Suppressor macrophage treated with lipopolysaccharide for 1 hour (primary cell): ENCODE results near the gene EXOSC7.

Source experiments
- DNase-seq, 3 donors: peaks; one replicate each; pipeline ENCODE4 v3.0.0-alpha.2; 2020 to 2022

Gene EXOSC7

GRCh38 chr3:44993471-44994205 is 17.6 kb downstream of the EXOSC7 start:
- DNase-seq: no peak

- DNase-seq: no peak
These were observed 19.2 kb downstream of the EXOSC7 start for GRCh38 chr3:44995142-44995770.

GRCh38 chr3:44996556-44996969 is 20.5 kb downstream of the EXOSC7 start:
- DNase-seq: no peak

- DNase-seq: no peak
These were observed 23.7 kb downstream of the EXOSC7 start for GRCh38 chr3:44999782-45000181.

GRCh38 chr3:45000823-45001222 is 24.8 kb downstream of the EXOSC7 start:
- no peak for DNase-seq

GRCh38 chr3:45001738-45002137 is 25.7 kb downstream of the EXOSC7 start:
- DNase-seq: no peak

- no peak for DNase-seq
These were observed 26.2 kb downstream of the EXOSC7 start for GRCh38 chr3:45002139-45002660.

GRCh38 chr3:45002720-45003119 is 26.7 kb downstream of the EXOSC7 start:
- no peak for DNase-seq

GRCh38 chr3:45003406-45003805 is 27.4 kb downstream of the EXOSC7 start:
- no peak for DNase-seq

GRCh38 chr3:45003859-45004258 is 27.8 kb downstream of the EXOSC7 start:
- DNase-seq: no peak

GRCh38 chr3:45007091-45007490 is 31.0 kb downstream of the EXOSC7 start:
- DNase-seq: no peak

GRCh38 chr3:45008117-45008516 is 32.1 kb downstream of the EXOSC7 start:
- DNase-seq: no peak

- no peak for DNase-seq
These were observed 33.8 kb downstream of the EXOSC7 start for GRCh38 chr3:45009868-45010267.

GRCh38 chr3:45010811-45011333 is 34.8 kb downstream of the EXOSC7 start:
- DNase-seq: no peak

- DNase-seq: peak; percentile 45 to 62 (median 52)
These were observed 35.9 kb downstream of the EXOSC7 start for GRCh38 chr3:45011756-45012508.

GRCh38 chr3:45012577-45012976 is 36.5 kb downstream of the EXOSC7 start:
- no peak for DNase-seq

GRCh38 chr3:45016916-45017315 is 40.9 kb downstream of the EXOSC7 start:
- DNase-seq: no peak

GRCh38 chr3:45017821-45018220 is 41.8 kb downstream of the EXOSC7 start:
- no peak for DNase-seq

- DNase-seq: no peak
These were observed 44.5 kb downstream of the EXOSC7 start for GRCh38 chr3:45020534-45020933.

- no peak for DNase-seq
These were observed 45.7 kb downstream of the EXOSC7 start for GRCh38 chr3:45021524-45022297.

- no peak for DNase-seq
These were observed 47.6 kb downstream of the EXOSC7 start for GRCh38 chr3:45023675-45024074.

- peak; percentile 57 to 66 (median 64) for DNase-seq
These were observed 48.7 kb downstream of the EXOSC7 start for GRCh38 chr3:45024542-45025255.
